Lung microvascular endothelial cell (primary cell): Measurements from ENCODE around the gene GCFC2. TPM values are rescaled to one million over a fixed set of nuclear protein-coding genes. Genes with fewer than 3 reads are reported as not detected.
A peak's percentile ranks its signal among the peaks of the same experiment; 100 is the strongest.

Experiments
- DNase-seq, 2 donors: peaks; one replicate each; pipeline versions ENCODE4 v3.0.0 to v3.0.0-alpha.2; 2010; ENCODE audit warnings: low read depth in 2 of 2
- total RNA-seq: library from RNA; depleted of rRNA; stranded (reverse); fragments of >200 nt; gene quantifications from 2 replicates; pipeline ENCODE4 v1.2.1, GENCODE V29; 2014

The GCFC2 gene
- total RNA-seq, 1 donor from 2014 or later, result 14.1 TPM

DNA sequence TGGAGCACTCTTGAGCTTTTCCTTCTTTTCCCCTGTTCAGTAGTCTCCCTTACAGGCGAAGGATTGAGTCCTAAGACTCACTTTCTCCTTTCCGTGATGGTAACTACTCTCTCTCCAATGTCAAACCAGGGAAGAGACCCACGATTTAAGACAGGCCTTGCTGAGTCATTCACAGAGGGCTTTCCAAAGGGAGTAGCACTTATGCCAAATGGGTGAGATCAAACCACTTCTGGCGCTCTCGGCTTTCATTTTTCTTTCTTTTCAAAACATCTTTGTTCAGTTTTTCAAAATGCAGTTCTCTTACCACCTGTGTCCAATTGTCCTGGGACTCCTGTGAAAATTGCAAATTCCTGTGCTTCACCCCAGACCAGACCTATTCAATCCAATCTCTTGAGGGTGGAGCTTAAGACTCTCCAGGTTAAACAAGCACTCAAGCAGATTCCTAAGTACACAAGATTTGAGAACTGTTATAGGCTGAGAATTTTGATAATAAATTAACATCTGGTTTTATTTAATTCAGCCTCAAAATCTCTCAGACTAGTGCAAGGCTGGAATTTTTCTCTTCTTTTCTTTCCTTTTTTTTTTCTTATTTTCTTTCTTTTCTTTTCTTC is 78.5 kb downstream of the GCFC2 start:
- DNase-seq, result no peak

DNA sequence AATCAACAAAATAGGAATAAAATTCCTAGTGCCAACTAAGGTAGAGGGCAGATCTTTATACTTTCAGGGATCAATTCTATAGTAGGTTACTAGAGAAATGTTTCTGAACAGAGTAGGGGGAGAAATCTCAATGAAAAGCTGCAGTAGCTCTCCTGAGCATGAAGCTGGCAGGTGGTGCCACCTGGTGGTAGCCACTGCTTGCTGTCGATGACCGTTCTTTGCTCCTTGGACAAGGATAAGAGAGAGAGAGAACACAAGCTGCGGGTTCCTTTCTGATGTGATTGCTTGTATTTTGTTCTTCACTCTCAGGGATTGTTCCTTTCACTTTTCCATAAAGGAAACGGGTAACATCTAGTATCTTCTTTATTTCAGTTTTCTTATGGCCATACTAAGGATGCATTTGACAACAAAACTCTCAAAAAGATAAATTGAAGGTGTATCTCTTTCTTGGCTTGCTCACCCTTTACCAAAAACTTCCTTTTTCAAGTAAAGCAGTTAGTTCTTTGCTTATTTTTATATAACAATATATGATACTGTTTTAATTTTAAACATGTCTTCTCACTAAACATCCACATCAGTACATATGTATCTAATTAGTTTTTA is 82.7 kb downstream of the GCFC2 start:
- peak; percentile 80 to 81 for DNase-seq

DNA sequence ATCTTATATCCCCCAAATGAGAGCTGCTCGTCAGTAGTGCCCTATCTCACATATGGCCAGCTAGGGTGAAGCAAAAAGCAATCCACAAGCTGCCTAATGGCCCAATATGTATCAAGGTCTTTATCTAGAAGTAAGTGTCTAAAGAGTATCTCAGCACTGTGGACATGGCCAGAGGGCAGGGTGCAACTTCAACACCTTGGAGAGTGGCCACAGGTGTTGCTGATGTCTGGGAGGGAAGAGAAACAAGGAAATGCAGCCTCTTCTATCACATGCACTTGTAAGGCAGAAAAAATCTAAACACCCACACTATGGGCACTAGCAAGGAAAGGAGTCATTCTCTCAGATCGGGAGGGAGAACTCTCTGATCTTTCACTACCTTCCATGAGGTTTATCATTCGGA is 87.8 kb downstream of the GCFC2 start:
- no peak for DNase-seq

DNA sequence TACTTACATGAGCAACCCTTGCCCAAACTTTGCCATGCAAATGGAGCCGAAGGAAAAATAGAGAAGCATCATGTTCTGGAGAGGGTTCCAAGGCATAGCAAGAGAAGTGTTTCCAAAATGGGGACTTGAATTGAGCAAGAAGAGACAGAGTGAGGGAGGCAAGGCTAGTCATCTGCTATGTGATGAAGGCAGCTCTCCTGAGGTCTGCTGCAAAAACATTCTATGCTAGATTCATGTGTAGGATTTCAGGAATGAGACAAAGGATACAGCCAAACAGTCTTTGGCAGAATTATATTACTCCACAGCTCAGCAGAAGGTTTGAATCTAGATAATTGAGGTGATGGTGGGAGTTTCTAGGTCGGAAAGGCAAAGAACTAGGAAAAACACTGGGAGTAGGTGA is 88.2 kb downstream of the GCFC2 start:
- no peak for DNase-seq

DNA sequence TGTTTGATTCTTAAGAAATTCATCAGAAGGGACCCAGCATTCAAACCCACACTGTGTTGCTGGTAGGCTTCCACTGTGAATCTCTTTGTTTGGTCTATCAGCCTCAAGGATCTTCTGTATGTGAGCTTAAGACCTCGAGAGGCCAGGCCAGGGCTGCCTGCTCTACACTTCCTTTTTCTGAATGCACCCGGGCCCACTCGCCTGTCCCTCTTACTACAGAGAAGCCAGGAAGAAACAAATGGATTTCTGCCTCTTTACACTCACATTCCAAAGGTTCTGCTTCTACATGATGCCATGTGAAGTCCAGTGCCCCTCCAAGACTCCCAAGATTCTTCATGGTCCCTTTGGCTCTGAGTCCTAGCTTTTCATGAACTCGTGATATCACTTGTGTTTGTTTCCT is 89.5 kb downstream of the GCFC2 start:
- no peak for DNase-seq

DNA sequence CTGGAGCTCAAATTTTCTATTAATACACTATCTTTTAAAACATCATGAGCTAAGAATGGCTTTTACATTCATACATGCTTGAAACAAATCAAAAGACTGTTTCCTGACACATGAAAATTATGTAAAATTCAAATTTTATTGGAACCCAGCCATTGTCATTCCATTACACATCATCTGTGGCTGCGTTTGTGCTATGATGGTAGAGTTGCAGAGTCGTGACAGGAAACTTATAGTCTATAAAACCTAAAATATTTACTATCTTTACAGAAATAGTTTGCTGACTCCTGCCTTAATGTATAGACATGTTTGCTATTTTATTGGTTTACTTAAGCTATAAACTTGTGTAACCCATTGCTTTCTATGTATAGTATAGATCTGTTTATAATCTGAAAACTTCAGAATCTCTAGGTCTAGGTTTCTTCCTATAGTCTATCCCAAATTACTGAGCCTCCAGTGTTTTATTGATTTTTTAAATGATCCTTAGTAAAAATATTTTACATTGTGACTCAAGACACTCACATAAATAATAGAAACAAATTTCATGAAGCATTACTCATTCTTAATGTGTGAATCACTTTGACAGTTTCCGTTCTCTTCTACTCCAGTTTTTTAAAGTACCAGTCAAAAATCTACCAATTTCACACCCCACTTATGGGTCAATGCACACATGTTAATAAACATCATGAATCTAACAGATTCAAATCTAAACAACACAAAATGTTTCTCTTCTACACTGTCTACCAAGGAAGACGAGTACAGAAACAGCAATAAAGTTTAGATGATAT is 90.6 kb downstream of the GCFC2 start:
- DNase-seq, result peak in 1 of 2 donors; percentile 37

DNA sequence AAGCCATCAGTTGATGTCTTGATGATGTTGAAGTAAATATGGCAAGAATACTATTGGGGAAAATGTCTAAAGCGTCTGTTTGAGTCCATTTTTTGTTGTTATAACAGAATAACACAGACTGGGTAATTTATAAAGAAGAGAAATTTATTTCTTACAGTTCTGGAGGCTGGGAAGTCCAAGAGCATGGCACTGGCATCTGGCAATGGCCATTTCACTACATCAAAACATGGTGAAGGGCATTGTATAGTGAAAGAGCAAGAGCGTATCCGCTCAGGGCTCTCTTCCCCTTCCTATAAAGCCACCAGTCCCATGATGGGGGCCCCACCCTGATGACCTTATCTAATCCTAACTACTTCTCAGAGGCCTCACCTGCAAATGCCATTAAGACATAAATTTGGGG is 93.8 kb downstream of the GCFC2 start:
- no peak for DNase-seq

DNA sequence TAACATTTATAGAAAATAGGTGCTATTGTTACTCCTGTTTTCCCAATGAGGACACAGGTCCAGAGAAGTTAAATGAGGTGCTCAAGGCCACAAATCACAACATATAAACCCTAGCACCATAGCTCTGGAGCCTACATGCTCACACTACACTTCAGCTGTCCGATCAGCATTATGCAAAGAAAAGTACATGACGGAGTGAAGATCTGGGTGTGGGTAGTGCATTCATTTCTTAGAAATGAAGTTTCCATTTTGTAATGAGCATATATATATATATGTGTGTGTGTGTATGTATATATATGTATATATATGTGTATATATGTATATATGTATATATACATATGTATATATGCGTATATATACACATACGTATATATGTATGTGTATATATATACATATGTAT is 94.3 kb downstream of the GCFC2 start:
- no peak for DNase-seq

DNA sequence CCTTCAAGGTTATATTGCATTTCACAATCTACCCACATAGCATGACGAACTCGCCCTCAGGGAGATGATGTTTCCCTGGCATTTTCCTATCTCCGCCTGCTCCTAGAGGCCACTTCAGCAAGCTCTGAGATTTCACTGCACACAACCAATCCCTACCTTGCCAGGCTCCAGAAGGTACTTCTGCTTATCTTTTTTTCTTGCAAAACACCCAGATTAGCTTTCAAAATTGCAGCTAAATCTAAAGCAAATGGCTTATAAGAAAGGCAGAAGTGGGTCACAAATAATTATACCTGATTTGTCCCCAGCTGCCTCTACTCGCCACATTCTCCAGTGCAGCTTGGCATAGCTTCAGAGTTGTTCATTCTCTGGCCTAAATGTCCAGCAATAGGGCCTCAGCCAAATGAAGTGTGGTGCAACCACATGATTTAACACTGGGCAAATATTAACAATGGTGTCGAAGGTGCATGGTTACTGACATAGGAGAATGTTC is 96.5 kb downstream of the GCFC2 start:
- DNase-seq, result no peak

DNA sequence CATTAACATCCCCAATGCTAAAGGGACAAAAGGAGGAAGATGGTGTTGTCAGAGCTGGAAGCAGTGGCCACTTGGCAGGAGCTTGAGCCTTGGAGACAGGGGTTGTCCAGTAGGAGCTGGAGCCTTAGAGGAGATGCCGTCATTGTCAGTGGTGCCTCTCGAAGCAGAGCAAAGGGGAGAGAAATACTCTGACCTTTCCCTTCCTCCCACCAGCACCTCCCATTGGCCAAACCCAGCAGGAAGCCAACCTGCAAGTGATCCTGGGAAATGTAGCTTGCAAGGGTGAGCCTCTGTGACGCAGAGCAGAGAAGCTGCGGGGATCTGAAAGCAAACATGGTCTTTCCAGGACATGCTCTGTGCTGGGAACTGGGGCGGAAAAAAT is 97.9 kb downstream of the GCFC2 start:
- DNase-seq, result no peak

Other genes with a start within 250 kb of the GCFC2 start
- gene EVA1A, start 150.0 kb downstream of the GCFC2 start, total RNA-seq, result 19.0 and 43.5 TPM in 2 replicates
- 22.6 and 22.7 TPM in 2 replicates for gene MRPL19, start 64.1 kb downstream of the GCFC2 start, total RNA-seq